B cell (primary cell): ENCODE results near the gene SWAP70. TPM values are rescaled to one million over a fixed set of nuclear protein-coding genes. Genes with fewer than 3 reads are reported as not detected.

Experiments used
- ATAC-seq: fragments of 200-7000 bp; cut with Tn5 transposase; one replicate; pipeline ENCODE4 v1.10.0; 2021; ENCODE audit warnings: low read depth, mild to moderate bottlenecking, moderate number of reproducible peaks, moderate library complexity
- CTCF ChIA-PET: fragments of 350-600 bp; sonication (Branson Sonifier 250); formaldehyde crosslinking; loops from one replicate; lab custom pipeline; 2021; ENCODE audit warnings: antibody characterized with exemption, inconsistent platforms; lab: Charles Lee
- POLR2A ChIA-PET: fragments of 350-600 bp; sonication (Branson Sonifier 250); formaldehyde crosslinking; loops from one replicate; lab custom pipeline; 2021; ENCODE audit warnings: antibody characterized with exemption; lab: Charles Lee
- DNase-seq: peaks from one replicate; pipeline ENCODE4 v3.0.0; 2013
- H2AFZ ChIP-seq: 2 replicates; pipeline ENCODE4 v1.6.1; 2012; ENCODE audit warnings: mild to moderate bottlenecking, low read depth, low read length; ENCODE audit not compliant: insufficient read depth, poor library complexity, severe bottlenecking
- H3K27ac ChIP-seq, 2 donors: 1 replicate in 1 of 2; 2 replicates in 1 of 2; pipeline ENCODE4 v1.5.1; 2012 to 2013; ENCODE audit warnings: low read length in 2 of 2, mild to moderate bottlenecking in 2 of 2, moderate library complexity in 1 of 2
- H3K27me3 ChIP-seq, 4 experiments: fragments of 200-600 bp in 1 of 4; sonication (generic) in 1 of 4; replicated peaks in 1 of 4; 1 replicate in 2 of 4; 2 replicates in 2 of 4; pipeline versions ENCODE4 v1.6.1 to v1.7.0; 2013 to 2016; ENCODE audit warnings: low read length in 3 of 4, mild to moderate bottlenecking in 2 of 4, mixed read lengths in 1 of 4, moderate library complexity in 1 of 4; ENCODE audit not compliant: insufficient read depth in 4 of 4, control insufficient read depth in 3 of 4; ENCODE audit errors: control extremely low read depth in 1 of 4
- H3K36me3 ChIP-seq, 2 experiments: replicated peaks in 1 of 2; 1 replicate in 1 of 2; 2 replicates in 1 of 2; pipeline versions ENCODE4 v1.6.1 to v1.7.1; 2013; ENCODE audit warnings: low read length in 1 of 2; ENCODE audit not compliant: insufficient read depth in 2 of 2, control insufficient read depth in 1 of 2; ENCODE audit errors: control extremely low read depth in 1 of 2, extremely low read depth in 1 of 2
- H3K4me1 ChIP-seq, 2 donors: fragments of 200-600 bp in 1 of 2; sonication (generic) in 1 of 2; 1 replicate in 1 of 2; 2 replicates in 1 of 2; pipeline versions ENCODE4 v1.5.1 to v1.6.1; 2013 to 2017; ENCODE audit warnings: low read length in 2 of 2; ENCODE audit not compliant: control insufficient read depth in 2 of 2, insufficient read depth in 2 of 2
- H3K4me2 ChIP-seq: replicated peaks from 2 replicates; pipeline ENCODE3; 2012; ENCODE audit warnings: mild to moderate bottlenecking, low read depth, low read length; ENCODE audit not compliant: poor library complexity, severe bottlenecking
- H3K4me3 ChIP-seq, 5 experiments: fragments of 200-600 bp in 1 of 5; sonication (generic) in 1 of 5; 1 replicate in 3 of 5; 2 replicates in 2 of 5; pipeline versions ENCODE4 v1.5.1 to v1.7.0; 2011 to 2016; ENCODE audit warnings: low read length in 4 of 5, mild to moderate bottlenecking in 4 of 5, low read depth in 2 of 5, control low read depth in 1 of 5, moderate library complexity in 1 of 5; ENCODE audit not compliant: insufficient read depth in 1 of 5; ENCODE audit errors: control extremely low read depth in 1 of 5, extremely low read depth in 1 of 5
- H3K79me2 ChIP-seq: fragments of 200-600 bp; sonication (generic); one replicate; pipeline ENCODE4 v1.6.0; 2016; ENCODE audit warnings: low read length; ENCODE audit not compliant: control insufficient read depth, insufficient read depth
- H3K9ac ChIP-seq: fragments of 200-600 bp; sonication (generic); 2 replicates; pipeline ENCODE4 v1.6.1; 2017; ENCODE audit warnings: mild to moderate bottlenecking, low read length, moderate library complexity
- H3K9me3 ChIP-seq, 3 donors: one replicate each; pipeline versions ENCODE4 v1.6.1 to v1.7.1; 2013; ENCODE audit warnings: low read length in 2 of 3; ENCODE audit not compliant: control insufficient read depth in 2 of 3, insufficient read depth in 1 of 3; ENCODE audit errors: control extremely low read depth in 1 of 3
- H4K20me1 ChIP-seq: 2 replicates; pipeline ENCODE4 v1.6.0; 2012; ENCODE audit warnings: mild to moderate bottlenecking, low read length; ENCODE audit not compliant: insufficient read depth, control insufficient read depth, poor library complexity, severe bottlenecking
- H3K27ac Mint-ChIP-seq: one replicate; pipeline ENCODE4 v1.8.0; 2021; ENCODE audit warnings: mixed read lengths
- H3K27me3 Mint-ChIP-seq: one replicate; pipeline ENCODE4 v1.8.0; 2021; ENCODE audit warnings: mixed read lengths
- H3K4me1 Mint-ChIP-seq: one replicate; pipeline ENCODE4 v1.8.0; 2021; ENCODE audit warnings: mixed read lengths
- H3K4me3 Mint-ChIP-seq: one replicate; pipeline ENCODE4 v1.8.0; 2021; ENCODE audit warnings: mixed read lengths
- H3K9me3 Mint-ChIP-seq: one replicate; pipeline ENCODE4 v1.8.0; 2022; ENCODE audit warnings: mixed read lengths; ENCODE audit not compliant: insufficient read depth
- CTCF ChIP-seq: fragments of 200-600 bp; IDR thresholded peaks from one replicate; pipeline ENCODE4 v1.8.0; 2022; ENCODE audit warnings: antibody characterized with exemption, mild to moderate bottlenecking
- EZH2 ChIP-seq: IDR thresholded peaks from 2 replicates; pipeline ENCODE4 v1.6.1; 2012; ENCODE audit warnings: borderline replicate concordance, low read depth, mild to moderate bottlenecking, moderate library complexity, low read length; ENCODE audit not compliant: insufficient read depth, poor library complexity, severe bottlenecking
- WGBS: methylation state at CpG from one replicate; pipeline ENCODE4 v1.1.5; 2013; ENCODE audit warnings: missing lambda C conversion rate; ENCODE audit not compliant: insufficient coverage; 5-methylcytosine and 5-hydroxymethylcytosine counted together
- intact Hi-C: fragments of 100-400 bp; cut with micrococcal nuclease; formaldehyde crosslinking; loops from one replicate; pipeline ENCODE4 v1.10.0; 2022
- polyA plus RNA-seq: library from polyadenylated mRNA; depleted of rRNA; stranded (reverse); fragments of >200 nt; gene quantifications from 2 replicates; pipeline ENCODE4 v1.2.3, GENCODE V29; 2012
- total RNA-seq, 2 donors: library from RNA; stranded (reverse); fragments of 120-200 nt in 1 of 2; gene quantifications; 1 replicate in 1 of 2; 2 replicates in 1 of 2; pipeline versions ENCODE4 v1.2.3 to v1.2.4, GENCODE V29; 2013 to 2022

The SWAP70 gene
- total and polyA plus RNA-seq, 2 donors (not counting 1 experiment from before 2014, with no cell fraction given): 69.8 to 200 TPM

GRCh38 chr11:9774591-9775397 lies 110.9 kb downstream of the SWAP70 start:
- Histone ChIP-seq H3K27ac (no peak overlapping the region), H3K4me2 (no peak overlapping the region), H3K79me2 (peaks cover 8% of the 10 kb centered on the region), H4K20me1 (no peaks in the 10 kb centered on the region), H2AFZ (no peak overlapping the region), H3K4me1 (no peaks in the 10 kb centered on the region), H3K9ac (no peak overlapping the region), H3K27me3 (no peaks in the 10 kb centered on the region), H3K4me3 (no peak overlapping the region), H3K9me3 (no peaks in the 10 kb centered on the region), H3K36me3 (no peaks in the 10 kb centered on the region)
- Mint-ChIP-seq H3K9me3 (no peaks in the 10 kb centered on the region), H3K27ac (no peak overlapping the region), H3K4me1 (no peaks in the 10 kb centered on the region), H3K27me3 (no peaks in the 10 kb centered on the region), H3K4me3 (no peak overlapping the region)
- no peak for ATAC-seq
- CTCF ChIA-PET: no interaction called here
- TF ChIP-seq CTCF (no peak), EZH2 (no peak)
- intact Hi-C loops: no loop called here
- 86% methylated on average over 2 of the region's 6 CpGs for WGBS
- no peak for DNase-seq
- POLR2A ChIA-PET: no interaction called here

- DNase-seq (no peak), ATAC-seq (no peak)
- H4K20me1 ChIP-seq: no peaks in the 10 kb centered on the region
- no peaks in the 10 kb centered on the region for H3K4me1 ChIP-seq
- peaks cover 0 to 5% of the 10 kb centered on the region in 2 experiments for H3K36me3 ChIP-seq
- Mint-ChIP-seq H3K4me3 (no peak overlapping the region), H3K27ac (no peak overlapping the region), H3K4me1 (no peaks in the 10 kb centered on the region), H3K9me3 (no peaks in the 10 kb centered on the region), H3K27me3 (no peaks in the 10 kb centered on the region)
- ChIA-PET POLR2A (no interaction called here), CTCF (no interaction called here)
- no peak overlapping the region for H3K27ac ChIP-seq
- H3K9me3 ChIP-seq: no peaks in the 10 kb centered on the region
- no peak overlapping the region for H3K4me3 ChIP-seq
- no peaks in the 10 kb centered on the region for H3K27me3 ChIP-seq
- peaks cover 8% of the 10 kb centered on the region for H3K79me2 ChIP-seq
- H3K9ac ChIP-seq: no peak overlapping the region
- H2AFZ ChIP-seq: no peak overlapping the region
- H3K4me2 ChIP-seq: no peak overlapping the region
- TF ChIP-seq CTCF (no peak), EZH2 (no peak)
- WGBS: 88% methylated on average over 1 of the region's 2 CpGs
- intact Hi-C loops: no loop called here
Measured at GRCh38 chr11:9775398-9775779, 111.5 kb downstream of the SWAP70 start.
